ENCODE measurements around the gene FAM114A1.

FAM114A1 gene

GRCh38 chr4:38867478-38868058 is at the start of gene FAM114A1:
TSS of gene FAM114A1 (plus strand) at chr4:38867806. CDS start at chr4:38878079, 10,273 bp downstream.
- peak; percentile 93 for DNase-seq (ENCODE audit: low spot score)
- in situ Hi-C loops (cut with MboI; ENCODE audit: low pct_unique_long_range_greater_than_20kb, low sequenced_read_pairs, unreplicated experiment) = no loop called here
- TF ChIP-seq CTCF (IDR thresholded peaks at IDR 0.05; ENCODE audit: extremely low read depth, insufficient read depth, missing control alignments) = no peak

GRCh38 chr4:38818441-38818976 is 49.1 kb upstream of the FAM114A1 start:
- DNase-seq (ENCODE audit: low spot score) = peak; percentile 72
- TF ChIP-seq CTCF (IDR thresholded peaks at IDR 0.05; ENCODE audit: extremely low read depth, insufficient read depth, missing control alignments) = no peak
- in situ Hi-C loops (cut with MboI; ENCODE audit: low pct_unique_long_range_greater_than_20kb, low sequenced_read_pairs, unreplicated experiment) = no loop called here

GRCh38 chr4:38819569-38819968 is 48.0 kb upstream of the FAM114A1 start:
- no peak for DNase-seq (ENCODE audit: low spot score)
- TF ChIP-seq CTCF (IDR thresholded peaks at IDR 0.05; ENCODE audit: extremely low read depth, insufficient read depth, missing control alignments) = no peak
- in situ Hi-C loops (cut with MboI; ENCODE audit: low pct_unique_long_range_greater_than_20kb, low sequenced_read_pairs, unreplicated experiment) = no loop called here

GRCh38 chr4:38820329-38821061 is 47.1 kb upstream of the FAM114A1 start:
- peak; percentile 79 for DNase-seq (ENCODE audit: low spot score)
- in situ Hi-C loops (cut with MboI; ENCODE audit: low pct_unique_long_range_greater_than_20kb, low sequenced_read_pairs, unreplicated experiment) = no loop called here
- no peak for TF ChIP-seq CTCF (IDR thresholded peaks at IDR 0.05; ENCODE audit: extremely low read depth, insufficient read depth, missing control alignments)

GRCh38 chr4:38821739-38822138 is 45.9 kb upstream of the FAM114A1 start:
- no peak for DNase-seq (ENCODE audit: low spot score)
- in situ Hi-C loops (cut with MboI; ENCODE audit: low pct_unique_long_range_greater_than_20kb, low sequenced_read_pairs, unreplicated experiment) = no loop called here
- no peak for TF ChIP-seq CTCF (IDR thresholded peaks at IDR 0.05; ENCODE audit: extremely low read depth, insufficient read depth, missing control alignments)

GRCh38 chr4:38822748-38823303 is 44.8 kb upstream of the FAM114A1 start:
- no peak for DNase-seq (ENCODE audit: low spot score)
- in situ Hi-C loops (cut with MboI; ENCODE audit: low pct_unique_long_range_greater_than_20kb, low sequenced_read_pairs, unreplicated experiment) = no loop called here
- no peak for TF ChIP-seq CTCF (IDR thresholded peaks at IDR 0.05; ENCODE audit: extremely low read depth, insufficient read depth, missing control alignments)

Data from GM13977 (cell line).